ENCODE measurements around the gene CCNH.

Gene CCNH

DNA sequence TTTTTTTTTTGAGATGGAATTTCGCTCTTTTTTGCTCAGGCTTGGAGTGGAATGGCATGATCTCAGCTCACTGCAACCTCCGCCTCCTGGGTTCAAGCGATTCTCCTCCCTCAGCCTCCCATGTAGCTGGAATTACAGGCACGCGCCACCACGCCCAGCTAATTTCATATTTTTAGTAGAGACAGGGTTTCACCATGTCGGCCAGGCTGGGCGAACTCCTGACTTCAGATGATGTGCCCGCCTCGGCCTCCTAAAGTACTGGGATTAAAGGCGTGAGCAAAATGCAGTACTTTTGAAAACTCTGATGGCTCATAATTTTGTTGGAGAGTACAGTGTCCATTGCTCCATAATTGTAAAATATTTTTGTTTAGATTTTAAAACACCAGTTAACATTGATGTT is 52.6 kb downstream of the CCNH start:
- Histone ChIP-seq H3K9ac (ENCODE audit: low read length) (no peak overlapping the region), H3K27ac (ENCODE audit: low read length) (no peak overlapping the region), H3K9me3 (replicated peaks; ENCODE audit: insufficient read depth, low read length) (no peaks in the 10 kb centered on the region), H3K79me2 (ENCODE audit: low read length) (no peaks in the 10 kb centered on the region), H2AFZ (ENCODE audit: low read length) (no peak overlapping the region), H4K20me1 (ENCODE audit: insufficient read depth, low read length) (no peaks in the 10 kb centered on the region), H3K9me2 (replicated peaks; ENCODE audit: insufficient read depth, low read length) (no peaks in the 10 kb centered on the region), H3K4me2 (ENCODE audit: low read depth, low read length) (no peak overlapping the region), H3F3A (ENCODE audit: insufficient read depth, low read length) (no peaks in the 10 kb centered on the region; the same call in 1 of the 2 replicates), H3K4me1 (ENCODE audit: low read length) (no peaks in the 10 kb centered on the region), H3K4me3 (ENCODE audit: low read length) (no peak overlapping the region), H3K27me3 (replicated peaks; ENCODE audit: insufficient read depth, low read length) (no peaks in the 10 kb centered on the region), H3K36me3 (replicated peaks; ENCODE audit: insufficient read depth, low read length) (0 out of 2 replicates have a peak, but pooled peaks cover 12% of the 10 kb centered on the region)
- TF ChIP-seq, protein P1, sequence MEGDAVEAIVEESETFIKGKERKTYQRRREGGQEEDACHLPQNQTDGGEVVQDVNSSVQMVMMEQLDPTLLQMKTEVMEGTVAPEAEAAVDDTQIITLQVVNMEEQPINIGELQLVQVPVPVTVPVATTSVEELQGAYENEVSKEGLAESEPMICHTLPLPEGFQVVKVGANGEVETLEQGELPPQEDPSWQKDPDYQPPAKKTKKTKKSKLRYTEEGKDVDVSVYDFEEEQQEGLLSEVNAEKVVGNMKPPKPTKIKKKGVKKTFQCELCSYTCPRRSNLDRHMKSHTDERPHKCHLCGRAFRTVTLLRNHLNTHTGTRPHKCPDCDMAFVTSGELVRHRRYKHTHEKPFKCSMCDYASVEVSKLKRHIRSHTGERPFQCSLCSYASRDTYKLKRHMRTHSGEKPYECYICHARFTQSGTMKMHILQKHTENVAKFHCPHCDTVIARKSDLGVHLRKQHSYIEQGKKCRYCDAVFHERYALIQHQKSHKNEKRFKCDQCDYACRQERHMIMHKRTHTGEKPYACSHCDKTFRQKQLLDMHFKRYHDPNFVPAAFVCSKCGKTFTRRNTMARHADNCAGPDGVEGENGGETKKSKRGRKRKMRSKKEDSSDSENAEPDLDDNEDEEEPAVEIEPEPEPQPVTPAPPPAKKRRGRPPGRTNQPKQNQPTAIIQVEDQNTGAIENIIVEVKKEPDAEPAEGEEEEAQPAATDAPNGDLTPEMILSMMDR (IDR thresholded peaks at IDR 0.05; ENCODE audit: low read length): no peak
- TF ChIP-seq EZH2 (optimal IDR thresholded peaks at IDR 0.05; ENCODE audit: low read depth, low read length) (no peak), EZH2phosphoT487 (IDR thresholded peaks at IDR 0.05; ENCODE audit: low read length) (no peak)
- DNase-seq: no peak

GRCh38 chr5:87359106-87359505 is 53.6 kb downstream of the CCNH start:
- H3K27ac ChIP-seq (ENCODE audit: low read length): no peak overlapping the region
- no peak overlapping the region for H2AFZ ChIP-seq (ENCODE audit: low read length)
- no peak for DNase-seq

GRCh38 chr5:87354496-87354895 is 58.2 kb downstream of the CCNH start:
- Histone ChIP-seq H3F3A (ENCODE audit: insufficient read depth, low read length) (no peaks in the 10 kb centered on the region; the same call in 1 of the 2 replicates), H3K9me2 (replicated peaks; ENCODE audit: insufficient read depth, low read length) (no peaks in the 10 kb centered on the region), H3K9ac (ENCODE audit: low read length) (no peak overlapping the region), H3K4me2 (ENCODE audit: low read depth, low read length) (no peak overlapping the region), H4K20me1 (ENCODE audit: insufficient read depth, low read length) (no peaks in the 10 kb centered on the region), H3K27ac (ENCODE audit: low read length) (no peak overlapping the region), H2AFZ (ENCODE audit: low read length) (no peak overlapping the region), H3K4me3 (ENCODE audit: low read length) (no peak overlapping the region), H3K4me1 (ENCODE audit: low read length) (no peaks in the 10 kb centered on the region), H3K79me2 (ENCODE audit: low read length) (no peaks in the 10 kb centered on the region), H3K36me3 (replicated peaks; ENCODE audit: insufficient read depth, low read length) (0 out of 2 replicates have a peak, but pooled peaks cover 2% of the 10 kb centered on the region), H3K27me3 (replicated peaks; ENCODE audit: insufficient read depth, low read length) (no peaks in the 10 kb centered on the region), H3K9me3 (replicated peaks; ENCODE audit: insufficient read depth, low read length) (no peaks in the 10 kb centered on the region)
- DNase-seq: no peak
- TF ChIP-seq EZH2phosphoT487 (IDR thresholded peaks at IDR 0.05; ENCODE audit: low read length): no peak
- no peak for TF ChIP-seq EZH2 (optimal IDR thresholded peaks at IDR 0.05; ENCODE audit: low read depth, low read length)
- TF ChIP-seq, protein P1 (IDR thresholded peaks at IDR 0.05; ENCODE audit: low read length): no peak

More at GRCh38 chr5:87359106-87359505, 53.6 kb downstream of the CCNH start:
- no peaks in the 10 kb centered on the region for H3K9me2 ChIP-seq (replicated peaks; ENCODE audit: insufficient read depth, low read length)
- H3K4me3 ChIP-seq (ENCODE audit: low read length): no peak overlapping the region
- no peaks in the 10 kb centered on the region for H4K20me1 ChIP-seq (ENCODE audit: insufficient read depth, low read length)
- no peaks in the 10 kb centered on the region for H3K9me3 ChIP-seq (replicated peaks; ENCODE audit: insufficient read depth, low read length)
- no peaks in the 10 kb centered on the region for H3K27me3 ChIP-seq (replicated peaks; ENCODE audit: insufficient read depth, low read length)
- no peak overlapping the region for H3K9ac ChIP-seq (ENCODE audit: low read length)
- H3K4me2 ChIP-seq (ENCODE audit: low read depth, low read length): no peak overlapping the region
- H3K79me2 ChIP-seq (ENCODE audit: low read length): no peaks in the 10 kb centered on the region
- H3F3A ChIP-seq (ENCODE audit: insufficient read depth, low read length): no peaks in the 10 kb centered on the region; the same call in 1 of the 2 replicates
- no peaks in the 10 kb centered on the region for H3K4me1 ChIP-seq (ENCODE audit: low read length)
- no peak for TF ChIP-seq EZH2 (optimal IDR thresholded peaks at IDR 0.05; ENCODE audit: low read depth, low read length)
- no peak for TF ChIP-seq EZH2phosphoT487 (IDR thresholded peaks at IDR 0.05; ENCODE audit: low read length)
- TF ChIP-seq, protein P1 (IDR thresholded peaks at IDR 0.05; ENCODE audit: low read length): no peak
- 0 out of 2 replicates have a peak, but pooled peaks cover 12% of the 10 kb centered on the region for H3K36me3 ChIP-seq (replicated peaks; ENCODE audit: insufficient read depth, low read length)

All from MM.1S (cell line).